ENCODE data around the gene ADK.

DNA sequence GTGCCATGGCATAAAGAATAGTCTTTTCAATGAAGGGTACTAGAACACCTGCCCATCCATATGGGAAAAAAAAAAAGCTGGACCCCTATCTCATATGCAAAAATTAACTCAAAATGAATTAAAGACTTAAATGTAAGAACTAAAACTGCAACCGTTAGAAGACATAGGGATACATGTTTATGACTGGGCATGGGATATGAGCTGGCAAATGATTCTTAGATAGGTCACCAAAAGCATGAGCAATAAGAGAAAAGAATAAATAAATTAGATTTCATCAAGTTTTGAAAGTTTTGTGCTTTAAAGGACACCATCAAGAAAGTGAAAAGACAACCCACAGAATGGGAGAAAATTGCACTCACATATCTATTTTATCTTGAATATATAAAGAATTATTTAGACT lies 222.0 kb downstream of the ADK start:
- TF ChIP-seq SIN3A (IDR thresholded peaks at IDR 0.05; ENCODE audit: borderline replicate concordance, insufficient read depth, low read length) (no peak), REST (IDR thresholded peaks at IDR 0.05; ENCODE audit: insufficient read depth in 1 of 2, low read depth in 2 of 2, low read length in 2 of 2) (no peak)
